ENCODE results near the gene TPP2. TPM values are rescaled to one million over a fixed set of nuclear protein-coding genes. Genes with fewer than 3 reads are reported as not detected.

TPP2 gene
- polyA plus RNA-seq, 1 donor (not counting 4 experiments of a cell fraction or from before 2014, with no cell fraction given): 41.2 TPM

DNA sequence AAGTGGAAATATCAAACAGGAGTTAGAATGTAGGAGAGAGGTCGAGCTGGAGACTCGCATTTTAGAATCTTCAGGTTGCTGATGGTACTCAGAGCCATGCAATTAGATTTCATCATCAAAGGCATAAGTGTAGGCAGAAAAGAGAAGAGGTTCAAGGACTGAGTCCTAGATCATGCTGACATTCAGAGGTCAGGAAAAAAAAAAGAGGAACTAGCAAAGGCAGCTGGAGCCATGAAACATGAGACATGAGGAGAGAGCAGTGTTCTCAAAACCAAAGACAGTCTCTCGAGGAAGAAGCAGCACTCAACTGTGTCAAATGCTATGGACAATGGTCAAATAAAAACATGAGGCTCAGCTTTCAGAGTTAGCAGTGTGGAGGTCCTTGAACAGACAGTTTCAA, 12.4 kb upstream of the TPP2 start:
- H3K36me3 ChIP-seq (ENCODE audit: control insufficient read depth in 2 of 2, extremely low read depth in 1 of 2, insufficient read depth in 2 of 2, low read length in 2 of 2): no peaks in the 10 kb centered on the region
- H3K9me3 ChIP-seq (ENCODE audit: control insufficient read depth, low read depth, low read length): no peaks in the 10 kb centered on the region
- H3K4me1 ChIP-seq (ENCODE audit: control insufficient read depth, extremely low read depth, insufficient read depth, low read length): peaks cover 14% of the 10 kb centered on the region
- no peak overlapping the region for H3K4me2 ChIP-seq (ENCODE audit: control insufficient read depth, extremely low read depth, insufficient read depth, low read depth, low read length)
- no peak overlapping the region for H3K9ac ChIP-seq (ENCODE audit: control insufficient read depth, extremely low read depth, insufficient read depth, low read length)
- no peak for DNase-seq (ENCODE audit: low read depth, low spot score)
- no peaks in the 10 kb centered on the region for H3K27me3 ChIP-seq (ENCODE audit: control insufficient read depth, extremely low read depth, insufficient read depth, low read length)
- TF ChIP-seq, protein P1, sequence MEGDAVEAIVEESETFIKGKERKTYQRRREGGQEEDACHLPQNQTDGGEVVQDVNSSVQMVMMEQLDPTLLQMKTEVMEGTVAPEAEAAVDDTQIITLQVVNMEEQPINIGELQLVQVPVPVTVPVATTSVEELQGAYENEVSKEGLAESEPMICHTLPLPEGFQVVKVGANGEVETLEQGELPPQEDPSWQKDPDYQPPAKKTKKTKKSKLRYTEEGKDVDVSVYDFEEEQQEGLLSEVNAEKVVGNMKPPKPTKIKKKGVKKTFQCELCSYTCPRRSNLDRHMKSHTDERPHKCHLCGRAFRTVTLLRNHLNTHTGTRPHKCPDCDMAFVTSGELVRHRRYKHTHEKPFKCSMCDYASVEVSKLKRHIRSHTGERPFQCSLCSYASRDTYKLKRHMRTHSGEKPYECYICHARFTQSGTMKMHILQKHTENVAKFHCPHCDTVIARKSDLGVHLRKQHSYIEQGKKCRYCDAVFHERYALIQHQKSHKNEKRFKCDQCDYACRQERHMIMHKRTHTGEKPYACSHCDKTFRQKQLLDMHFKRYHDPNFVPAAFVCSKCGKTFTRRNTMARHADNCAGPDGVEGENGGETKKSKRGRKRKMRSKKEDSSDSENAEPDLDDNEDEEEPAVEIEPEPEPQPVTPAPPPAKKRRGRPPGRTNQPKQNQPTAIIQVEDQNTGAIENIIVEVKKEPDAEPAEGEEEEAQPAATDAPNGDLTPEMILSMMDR (optimal IDR thresholded peaks at IDR 0.05 in 1 of 3, IDR thresholded peaks at IDR 0.05 in 1 of 3, conservative IDR thresholded peaks at IDR 0.05 in 1 of 3; ENCODE audit: extremely low read depth in 1 of 3, insufficient read depth in 2 of 3, low read length in 3 of 3): no peak
- no peak for TF ChIP-seq EZH2 (IDR thresholded peaks at IDR 0.05; ENCODE audit: low read length)
- dilution Hi-C loops (cut with MboI; ENCODE audit: extremely low pct_ligation_motif_present, low sequenced_read_pairs): no loop called here
- H4K20me1 ChIP-seq (ENCODE audit: control insufficient read depth, extremely low read depth, insufficient read depth, low read length): no peaks in the 10 kb centered on the region
- FAIRE-seq: no peak
- no peak overlapping the region for H3K4me3 ChIP-seq (ENCODE audit: control insufficient read depth in 2 of 3, extremely low read depth in 1 of 3, insufficient read depth in 2 of 3, low read depth in 1 of 3, low read length in 3 of 3)
- no peak overlapping the region for H3K27ac ChIP-seq (ENCODE audit: control insufficient read depth, insufficient read depth, low read length)
- H3K9me1 ChIP-seq (ENCODE audit: control insufficient read depth, extremely low read depth, insufficient read depth, low read length): no peaks in the 10 kb centered on the region
- no peaks in the 10 kb centered on the region for H3K79me2 ChIP-seq (ENCODE audit: control insufficient read depth, insufficient read depth, low read length)
- H2AFZ ChIP-seq (ENCODE audit: control insufficient read depth, low read length): no peak overlapping the region

DNA sequence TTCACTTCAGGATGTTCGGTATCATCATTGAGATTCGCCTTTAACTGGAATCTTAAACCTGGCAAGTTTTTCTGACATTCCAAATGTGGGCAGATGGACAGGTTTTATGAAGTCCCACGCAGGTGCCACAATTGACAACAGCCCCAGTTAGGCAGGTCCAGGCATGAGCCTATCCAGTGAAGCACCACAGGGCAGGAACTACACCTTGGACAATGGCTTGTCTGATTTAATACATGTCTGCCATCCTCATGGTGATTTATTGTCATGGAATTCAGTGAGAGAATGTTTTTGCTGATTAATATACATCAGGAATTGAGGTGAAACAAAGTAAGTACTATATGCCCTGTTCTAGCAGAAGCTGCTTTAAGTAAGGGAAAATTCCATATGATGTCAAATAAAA, 10.2 kb upstream of the TPP2 start:
- DNase-seq (ENCODE audit: low read depth, low spot score): peak; percentile 94

More for the DNA sequence above, 10.2 kb upstream of the TPP2 start:
- H3K4me2 ChIP-seq (ENCODE audit: control insufficient read depth, extremely low read depth, insufficient read depth, low read depth, low read length): peak overlapping the region; percentile 65
- no peaks in the 10 kb centered on the region for H4K20me1 ChIP-seq (ENCODE audit: control insufficient read depth, extremely low read depth, insufficient read depth, low read length)
- H3K4me3 ChIP-seq (ENCODE audit: control insufficient read depth in 2 of 3, extremely low read depth in 1 of 3, insufficient read depth in 2 of 3, low read depth in 1 of 3, low read length in 3 of 3): no peak overlapping the region
- dilution Hi-C loops (cut with MboI; ENCODE audit: extremely low pct_ligation_motif_present, low sequenced_read_pairs): no loop called here
- peak overlapping the region; percentile 47 for H3K27ac ChIP-seq (ENCODE audit: control insufficient read depth, insufficient read depth, low read length)
- TF ChIP-seq, protein P1 (optimal IDR thresholded peaks at IDR 0.05 in 1 of 3, IDR thresholded peaks at IDR 0.05 in 1 of 3, conservative IDR thresholded peaks at IDR 0.05 in 1 of 3; ENCODE audit: extremely low read depth in 1 of 3, insufficient read depth in 2 of 3, low read length in 3 of 3): no peak
- no peak for TF ChIP-seq EZH2 (IDR thresholded peaks at IDR 0.05; ENCODE audit: low read length)
- H3K9ac ChIP-seq (ENCODE audit: control insufficient read depth, extremely low read depth, insufficient read depth, low read length): no peak overlapping the region
- peak; percentile 99 for FAIRE-seq
- peaks cover 14% of the 10 kb centered on the region for H3K4me1 ChIP-seq (ENCODE audit: control insufficient read depth, extremely low read depth, insufficient read depth, low read length)
- H3K9me1 ChIP-seq (ENCODE audit: control insufficient read depth, extremely low read depth, insufficient read depth, low read length): no peaks in the 10 kb centered on the region
- H3K9me3 ChIP-seq (ENCODE audit: control insufficient read depth, low read depth, low read length): no peaks in the 10 kb centered on the region
- no peaks in the 10 kb centered on the region for H3K27me3 ChIP-seq (ENCODE audit: control insufficient read depth, extremely low read depth, insufficient read depth, low read length)
- H3K79me2 ChIP-seq (ENCODE audit: control insufficient read depth, insufficient read depth, low read length): no peaks in the 10 kb centered on the region
- H2AFZ ChIP-seq (ENCODE audit: control insufficient read depth, low read length): no peak overlapping the region
- H3K36me3 ChIP-seq (ENCODE audit: control insufficient read depth in 2 of 2, extremely low read depth in 1 of 2, insufficient read depth in 2 of 2, low read length in 2 of 2): no peaks in the 10 kb centered on the region
